Frontal cortex (tissue), 1 donor: Measurements from ENCODE around the gene PPFIA3. TPM values are rescaled to one million over a fixed set of nuclear protein-coding genes. Genes with fewer than 3 reads are reported as not detected.

Source experiments
- small RNA-seq: library from RNA; depleted of rRNA; stranded (forward); fragments of <200 nt; gene quantifications from one replicate; pipeline ENCODE3, GENCODE V24; 2014
- total RNA-seq: library from RNA; depleted of rRNA; stranded (reverse); fragments of >200 nt; gene quantifications from one replicate; pipeline ENCODE4 v1.2.3, GENCODE V29; 2014

PPFIA3 gene
- total RNA-seq, 1 donor from 2014 or later = 47.7 TPM

Small RNAs within 50 kb of the gene (small RNA-seq; reads per million reads assigned to genes)
- gene RN7SL708P = not detected

Other genes with a start within 250 kb of the PPFIA3 start
- 23.6 TPM for gene PPP1R15A, start 247.1 kb upstream of the PPFIA3 start, total RNA-seq
- gene TULP2, start 220.8 kb upstream of the PPFIA3 start, total RNA-seq = under 0.01 TPM
- 39.5 TPM for gene NUCB1, start 219.2 kb upstream of the PPFIA3 start, total RNA-seq
- gene DHDH, start 185.8 kb upstream of the PPFIA3 start, total RNA-seq = not detected
- gene BAX, start 164.7 kb upstream of the PPFIA3 start, total RNA-seq = 9.4 TPM
- gene FTL, start 154.2 kb upstream of the PPFIA3 start, total RNA-seq = 713 TPM
- 12.6 TPM for gene GYS1, start 126.2 kb upstream of the PPFIA3 start, total RNA-seq
- 121 TPM for gene RUVBL2, start 125.7 kb upstream of the PPFIA3 start, total RNA-seq
- not detected for gene LHB, start 102.5 kb upstream of the PPFIA3 start, total RNA-seq
- gene CGB3, start 95.2 kb upstream of the PPFIA3 start, total RNA-seq = not detected
- not detected for gene CGB2, start 87.7 kb upstream of the PPFIA3 start, total RNA-seq
- not detected for gene CGB1, start 82.6 kb upstream of the PPFIA3 start, total RNA-seq
- gene CGB5, start 75.7 kb upstream of the PPFIA3 start, total RNA-seq = not detected
- not detected for gene CGB8, start 70.4 kb upstream of the PPFIA3 start, total RNA-seq
- not detected for gene CGB7, start 61.8 kb upstream of the PPFIA3 start, total RNA-seq
- not detected for gene NTF4, start 54.7 kb upstream of the PPFIA3 start, total RNA-seq
- not detected for gene KCNA7, start 46.8 kb upstream of the PPFIA3 start, total RNA-seq
- 99.5 TPM for gene SNRNP70, start 34.1 kb upstream of the PPFIA3 start, total RNA-seq
- 31.0 TPM for gene LIN7B, start 5.2 kb upstream of the PPFIA3 start, total RNA-seq
- 1.2 TPM for gene C19orf73, start 401 bp upstream of the PPFIA3 start, total RNA-seq
- 0.41 TPM for gene HRC, start 35.9 kb downstream of the PPFIA3 start, total RNA-seq
- 4.1 TPM for gene TRPM4, start 38.2 kb downstream of the PPFIA3 start, total RNA-seq
- gene SLC6A16, start 205.6 kb downstream of the PPFIA3 start, total RNA-seq = not detected
- 0.82 TPM for gene CD37, start 215.9 kb downstream of the PPFIA3 start, total RNA-seq
- gene TEAD2, start 242.9 kb downstream of the PPFIA3 start, total RNA-seq = 5.3 TPM
- gene DKKL1, start 244.3 kb downstream of the PPFIA3 start, total RNA-seq = 1.2 TPM